ENCODE results near the gene MDM2.

DNA sequence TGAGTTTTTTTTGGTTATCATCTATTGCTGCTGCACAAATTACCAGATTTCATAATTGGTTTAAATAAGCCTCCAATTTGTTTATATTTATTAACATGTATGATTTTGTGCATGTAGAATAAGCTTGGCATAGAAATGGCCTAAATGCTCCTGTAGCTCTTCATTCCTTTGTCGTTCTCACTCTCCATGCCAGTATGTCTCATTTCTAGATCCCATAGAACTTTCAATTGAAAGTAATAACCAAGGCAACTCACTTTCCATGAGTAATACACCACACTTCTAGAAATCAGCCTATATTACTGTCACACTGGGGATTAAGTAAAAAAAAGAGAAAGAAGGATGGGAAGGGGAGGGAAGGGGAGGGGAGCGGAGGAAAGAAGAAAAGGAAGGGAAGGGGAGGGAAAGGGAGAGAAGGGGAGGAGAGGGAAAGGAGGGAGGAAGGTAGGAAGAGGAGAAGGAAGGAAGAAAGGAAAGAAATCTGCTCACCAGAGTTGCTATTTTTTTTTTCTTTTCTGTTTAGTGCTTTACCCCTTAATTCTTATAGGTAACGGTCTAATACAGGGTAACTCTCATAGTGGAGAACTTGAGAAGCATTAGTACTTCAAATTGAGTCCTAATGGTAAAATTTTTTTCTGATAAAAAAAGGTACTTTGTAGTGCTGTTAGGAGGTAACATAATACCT is 45.6 kb downstream of the MDM2 start:
- no peak for TF ChIP-seq TEAD1 (CRISPR knock-in tag; IDR thresholded peaks at IDR 0.05)
- no peak for TF ChIP-seq JAZF1 (CRISPR knock-in tag; IDR thresholded peaks at IDR 0.05)
- TF ChIP-seq, protein P1, sequence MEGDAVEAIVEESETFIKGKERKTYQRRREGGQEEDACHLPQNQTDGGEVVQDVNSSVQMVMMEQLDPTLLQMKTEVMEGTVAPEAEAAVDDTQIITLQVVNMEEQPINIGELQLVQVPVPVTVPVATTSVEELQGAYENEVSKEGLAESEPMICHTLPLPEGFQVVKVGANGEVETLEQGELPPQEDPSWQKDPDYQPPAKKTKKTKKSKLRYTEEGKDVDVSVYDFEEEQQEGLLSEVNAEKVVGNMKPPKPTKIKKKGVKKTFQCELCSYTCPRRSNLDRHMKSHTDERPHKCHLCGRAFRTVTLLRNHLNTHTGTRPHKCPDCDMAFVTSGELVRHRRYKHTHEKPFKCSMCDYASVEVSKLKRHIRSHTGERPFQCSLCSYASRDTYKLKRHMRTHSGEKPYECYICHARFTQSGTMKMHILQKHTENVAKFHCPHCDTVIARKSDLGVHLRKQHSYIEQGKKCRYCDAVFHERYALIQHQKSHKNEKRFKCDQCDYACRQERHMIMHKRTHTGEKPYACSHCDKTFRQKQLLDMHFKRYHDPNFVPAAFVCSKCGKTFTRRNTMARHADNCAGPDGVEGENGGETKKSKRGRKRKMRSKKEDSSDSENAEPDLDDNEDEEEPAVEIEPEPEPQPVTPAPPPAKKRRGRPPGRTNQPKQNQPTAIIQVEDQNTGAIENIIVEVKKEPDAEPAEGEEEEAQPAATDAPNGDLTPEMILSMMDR (IDR thresholded peaks at IDR 0.05) = no peak
- TF ChIP-seq TEAD4 (CRISPR knock-in tag; IDR thresholded peaks at IDR 0.05) = no peak
- TF ChIP-seq, protein P2, sequence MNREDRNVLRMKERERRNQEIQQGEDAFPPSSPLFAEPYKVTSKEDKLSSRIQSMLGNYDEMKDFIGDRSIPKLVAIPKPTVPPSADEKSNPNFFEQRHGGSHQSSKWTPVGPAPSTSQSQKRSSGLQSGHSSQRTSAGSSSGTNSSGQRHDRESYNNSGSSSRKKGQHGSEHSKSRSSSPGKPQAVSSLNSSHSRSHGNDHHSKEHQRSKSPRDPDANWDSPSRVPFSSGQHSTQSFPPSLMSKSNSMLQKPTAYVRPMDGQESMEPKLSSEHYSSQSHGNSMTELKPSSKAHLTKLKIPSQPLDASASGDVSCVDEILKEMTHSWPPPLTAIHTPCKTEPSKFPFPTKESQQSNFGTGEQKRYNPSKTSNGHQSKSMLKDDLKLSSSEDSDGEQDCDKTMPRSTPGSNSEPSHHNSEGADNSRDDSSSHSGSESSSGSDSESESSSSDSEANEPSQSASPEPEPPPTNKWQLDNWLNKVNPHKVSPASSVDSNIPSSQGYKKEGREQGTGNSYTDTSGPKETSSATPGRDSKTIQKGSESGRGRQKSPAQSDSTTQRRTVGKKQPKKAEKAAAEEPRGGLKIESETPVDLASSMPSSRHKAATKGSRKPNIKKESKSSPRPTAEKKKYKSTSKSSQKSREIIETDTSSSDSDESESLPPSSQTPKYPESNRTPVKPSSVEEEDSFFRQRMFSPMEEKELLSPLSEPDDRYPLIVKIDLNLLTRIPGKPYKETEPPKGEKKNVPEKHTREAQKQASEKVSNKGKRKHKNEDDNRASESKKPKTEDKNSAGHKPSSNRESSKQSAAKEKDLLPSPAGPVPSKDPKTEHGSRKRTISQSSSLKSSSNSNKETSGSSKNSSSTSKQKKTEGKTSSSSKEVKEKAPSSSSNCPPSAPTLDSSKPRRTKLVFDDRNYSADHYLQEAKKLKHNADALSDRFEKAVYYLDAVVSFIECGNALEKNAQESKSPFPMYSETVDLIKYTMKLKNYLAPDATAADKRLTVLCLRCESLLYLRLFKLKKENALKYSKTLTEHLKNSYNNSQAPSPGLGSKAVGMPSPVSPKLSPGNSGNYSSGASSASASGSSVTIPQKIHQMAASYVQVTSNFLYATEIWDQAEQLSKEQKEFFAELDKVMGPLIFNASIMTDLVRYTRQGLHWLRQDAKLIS (CRISPR knock-in tag; IDR thresholded peaks at IDR 0.05; ENCODE audit: borderline replicate concordance) = no peak
